A549 (cell line): ENCODE results near the gene TRIM71. TPM values are rescaled to one million over a fixed set of nuclear protein-coding genes. Genes with fewer than 3 reads are reported as not detected.

Source experiments
- ATAC-seq, 2 experiments: fragments of 200-7000 bp in 1 of 2; fragments of >200 bp in 1 of 2; cut with Nextera tagmentation in 1 of 2; cut with Tn5 transposase in 1 of 2; 3 replicates each; pipeline versions ENCODE4 v1.8.0 to v1.9.1; 2018 to 2020; ENCODE audit warnings: mild to moderate bottlenecking in 1 of 2, moderate library complexity in 1 of 2
- CTCF ChIA-PET: fragments of 300-600 bp; sonication (Branson Sonifier 250); formaldehyde crosslinking; extraction: SDS; loops from one replicate; lab custom pipeline; 2021; ENCODE audit warnings: antibody characterized with exemption, inconsistent platforms; lab: Yijun Ruan, JAX
- POLR2A ChIA-PET: fragments of 350-600 bp; formaldehyde crosslinking; extraction: SDS; loops from one replicate; lab custom pipeline; 2021; ENCODE audit warnings: antibody characterized with exemption, inconsistent platforms; lab: Yijun Ruan, JAX
- DNase-seq, 2 experiments: peaks; one replicate each; pipeline versions ENCODE4 v3.0.0 to v3.0.0-alpha.2; 2011 to 2016; ENCODE audit warnings: low read depth in 1 of 2, low spot score in 1 of 2
- FAIRE-seq: peaks from 2 replicates; lab custom pipeline; 2011; peaks lifted over from hg19 to GRCh38; lab: Jason Lieb, UNC
- H3K27ac ChIP-seq, 2 experiments: fragments of >200 bp; sonication (Bioruptor Twin); formaldehyde crosslinking; 3 replicates each; pipeline ENCODE4 v1.5.1; 2016 to 2017
- H3K4me1 ChIP-seq: fragments of >200 bp; sonication (Bioruptor Twin); formaldehyde crosslinking; 3 replicates; pipeline ENCODE4 v1.6.1; 2016
- H3K4me2 ChIP-seq: fragments of >200 bp; sonication (Bioruptor Twin); formaldehyde crosslinking; 3 replicates; pipeline ENCODE4 v1.6.1; 2016
- H3K4me3 ChIP-seq: fragments of >200 bp; sonication (Bioruptor Twin); formaldehyde crosslinking; 3 replicates; pipeline ENCODE4 v1.5.1; 2016
- H3K9me3 ChIP-seq: fragments of >200 bp; sonication (Bioruptor Twin); formaldehyde crosslinking; 3 replicates; pipeline ENCODE4 v1.6.1; 2016
- ATOH8 ChIP-seq: fragments of 250-450 bp; sonication (Bioruptor Pico); IDR thresholded peaks from 2 replicates; pipeline ENCODE4 v1.5.0; 2020; ENCODE audit warnings: low read depth, mild to moderate bottlenecking, moderate library complexity
- CBX2 ChIP-seq: fragments of 200-600 bp; sonication (generic); IDR thresholded peaks from 2 replicates; pipeline ENCODE4 v1.6.1; 2016; ENCODE audit warnings: low read depth, mild to moderate bottlenecking, borderline replicate concordance
- CBX8 ChIP-seq: fragments of 200-600 bp; sonication (generic); IDR thresholded peaks from 2 replicates; pipeline ENCODE4 v1.6.1; 2016
- CHD4 ChIP-seq: fragments of 200-600 bp; sonication (generic); IDR thresholded peaks from 2 replicates; pipeline ENCODE4 v1.6.1; 2016; ENCODE audit warnings: antibody characterized with exemption, mild to moderate bottlenecking, borderline replicate concordance
- EHF ChIP-seq: fragments of 250-450 bp; sonication (Bioruptor Pico); IDR thresholded peaks from 2 replicates; pipeline ENCODE4 v1.5.0; 2020; ENCODE audit warnings: mild to moderate bottlenecking
- EHMT2 ChIP-seq: fragments of 200-600 bp; sonication (generic); IDR thresholded peaks from 2 replicates; pipeline ENCODE4 v1.6.1; 2016; ENCODE audit warnings: antibody characterized with exemption, low read depth, mild to moderate bottlenecking, moderate library complexity
- EP300 ChIP-seq, 2 experiments: fragments of >200 bp; sonication (Bioruptor Twin); formaldehyde crosslinking; IDR thresholded peaks; 2 replicates in 1 of 2; 3 replicates in 1 of 2; pipeline ENCODE4 v1.6.1; 2016 to 2017
- FOSB ChIP-seq: fragments of 250-450 bp; sonication (Bioruptor Pico); IDR thresholded peaks from 2 replicates; pipeline ENCODE4 v1.5.0; 2020; ENCODE audit warnings: mild to moderate bottlenecking, moderate library complexity
- HMGXB4 ChIP-seq: fragments of 250-450 bp; sonication (Bioruptor Pico); IDR thresholded peaks from 2 replicates; pipeline ENCODE4 v1.5.0; 2021; ENCODE audit warnings: mild to moderate bottlenecking, moderate library complexity, borderline replicate concordance
- HOXB5 ChIP-seq: fragments of 250-450 bp; sonication (Bioruptor Pico); IDR thresholded peaks from 2 replicates; pipeline ENCODE4 v1.5.0; 2020; ENCODE audit warnings: mild to moderate bottlenecking, moderate library complexity
- JUN ChIP-seq, 2 experiments: fragments of >200 bp; sonication (Bioruptor Twin); formaldehyde crosslinking; IDR thresholded peaks; 2 replicates in 1 of 2; 3 replicates in 1 of 2; pipeline ENCODE4 v1.6.1; 2016 to 2017
- MAFK ChIP-seq: fragments of 450-650 bp; IDR thresholded peaks from 2 replicates; pipeline ENCODE4 v1.6.1; 2014; ENCODE audit not compliant: partially characterized antibody
- MAZ ChIP-seq: fragments of 150-350 bp; IDR thresholded peaks from 2 replicates; pipeline ENCODE4 v1.6.1; 2014; ENCODE audit warnings: antibody characterized with exemption, low read depth, low read length, borderline replicate concordance
- NFE2L2 ChIP-seq: fragments of 150-350 bp; conservative IDR thresholded peaks from 2 replicates; pipeline ENCODE4 v1.6.1; 2014; ENCODE audit warnings: low read length
- RAD21 ChIP-seq, 2 experiments: fragments of >200 bp in 1 of 2; sonication (Bioruptor Twin) in 1 of 2; formaldehyde crosslinking in 1 of 2; IDR thresholded peaks in 1 of 2; conservative IDR thresholded peaks in 1 of 2; 2 replicates in 1 of 2; 3 replicates in 1 of 2; pipeline ENCODE4 v1.6.1; 2012 to 2018; ENCODE audit warnings: inconsistent platforms in 1 of 2
- RARB ChIP-seq: fragments of 250-450 bp; sonication (Bioruptor Pico); IDR thresholded peaks from 2 replicates; pipeline ENCODE4 v1.8.0; 2021; ENCODE audit warnings: mild to moderate bottlenecking, moderate library complexity
- REST ChIP-seq: fragments of 200-600 bp; sonication (generic); IDR thresholded peaks from 2 replicates; pipeline ENCODE4 v1.6.1; 2016; ENCODE audit warnings: antibody characterized with exemption, mild to moderate bottlenecking, moderate library complexity
- SREBF2 ChIP-seq: fragments of 450-650 bp; IDR thresholded peaks from 2 replicates; pipeline ENCODE4 v1.6.1; 2014; ENCODE audit warnings: mild to moderate bottlenecking, moderate library complexity
- USF2 ChIP-seq: fragments of 450-650 bp; IDR thresholded peaks from 2 replicates; pipeline ENCODE4 v1.6.1; 2014; ENCODE audit warnings: antibody characterized with exemption
- WGBS: methylation state at CpG from one replicate; pipeline ENCODE4 v1.1.6; 2017; ENCODE audit errors: missing lambda C conversion rate; 5-methylcytosine and 5-hydroxymethylcytosine counted together
- polyA plus RNA-seq, 4 experiments: library from polyadenylated mRNA; depleted of rRNA in 3 of 4; stranded (reverse); fragments of >200 nt; fragmentation: RNase III in 1 of 4; extraction: RNeasy Plus Mini Kit Qiagen cat#74134 plus additional on column Dnase treatment in 1 of 4; gene quantifications; 2 replicates in 3 of 4; 3 replicates in 1 of 4; pipeline ENCODE4 v1.2.3, GENCODE V29; 2011 to 2017

Gene TRIM71
- polyA plus RNA-seq, 2 of the 4 experiments (the other 2 are of a cell fraction), result 0.01 TPM; not detected in 1

- H3K4me1 ChIP-seq, result no peaks in the 10 kb centered on the region
- POLR2A ChIA-PET, result no interaction called here
- 90% methylated on average over 2 of the region's 2 CpGs for WGBS
- H3K27ac ChIP-seq, result no peak overlapping the region
- TF ChIP-seq MAFK (no peak), SREBF2 (no peak), CHD4 (no peak), EHF (CRISPR knock-in tag) (no peak), HMGXB4 (CRISPR knock-in tag) (no peak), EP300 (IDR thresholded peaks at IDR 0.05) (no peak), ATOH8 (no peak), JUN (IDR thresholded peaks at IDR 0.05) (no peak)
- no peak for ATAC-seq
- DNase-seq, result no peak
- FAIRE-seq, result no peak
- H3K9me3 ChIP-seq, result no peaks in the 10 kb centered on the region
- no peak overlapping the region for H3K4me3 ChIP-seq
- no peak overlapping the region for H3K4me2 ChIP-seq
- CTCF ChIA-PET, result interaction anchor here (0.6 to 1.3 kb wide), 4 partner anchors 13 to 442 kb away, joined by 3 to 7 read pairs (median 4); no protein-coding TSS in a partner anchor
Observed at GRCh38 chr3:32910954-32911353, 93.2 kb downstream of the TRIM71 start.

- CTCF ChIA-PET, result interaction anchor here (1.5 kb wide), 1 partner anchor 9 kb away, joined by 4 read pairs; no protein-coding TSS in a partner anchor
- no peak overlapping the region for H3K4me3 ChIP-seq
- no peaks in the 10 kb centered on the region for H3K4me1 ChIP-seq
- POLR2A ChIA-PET, result no interaction called here
- no peak overlapping the region for H3K4me2 ChIP-seq
- no peak overlapping the region for H3K27ac ChIP-seq
- FAIRE-seq (no peak), DNase-seq (no peak), ATAC-seq (no peak)
- 83% methylated on average over 1 of the region's 1 CpG for WGBS
- TF ChIP-seq REST, result no peak
- TF ChIP-seq CBX2, result no peak
- no peak for TF ChIP-seq MAZ
- TF ChIP-seq FOSB (CRISPR knock-in tag), result no peak
- no peak for TF ChIP-seq CBX8
- TF ChIP-seq EHMT2, result no peak
- no peak for TF ChIP-seq NFE2L2
- TF ChIP-seq USF2, result no peak
- no peak for TF ChIP-seq EP300 (IDR thresholded peaks at IDR 0.05)
- no peak for TF ChIP-seq RARB (CRISPR knock-in tag)
- TF ChIP-seq HOXB5, result no peak
- no peak for TF ChIP-seq RAD21 (conservative IDR thresholded peaks at IDR 0.05 in 1 of 2, IDR thresholded peaks at IDR 0.05 in 1 of 2)
- H3K9me3 ChIP-seq, result no peaks in the 10 kb centered on the region
Observed at GRCh38 chr3:32912046-32912445, 94.2 kb downstream of the TRIM71 start.
